Stimulated activated naive CD8-positive, alpha-beta T cell treated with anti-CD3 and anti-CD28 coated beads, Interleukin-15, Interleukin-2, amounts not matched to agents 100 U/mL and 50 U/mL, for 24 hours (primary cell): Measurements from ENCODE around the gene UMAD1.
"Not testable (repeated sequence)": the region's sequence is repeated elsewhere in the genome, so short reads cannot be mapped to it uniquely, and the experiment has no call there.

ENCODE experiments used
- ATAC-seq: fragments of 150-1000 bp; cut with Tn5 transposase; one replicate; pipeline ENCODE4 v1.10.0; 2021
- DNase-seq: peaks from one replicate; pipeline ENCODE4 v3.0.0; 2021

The UMAD1 gene

DNA sequence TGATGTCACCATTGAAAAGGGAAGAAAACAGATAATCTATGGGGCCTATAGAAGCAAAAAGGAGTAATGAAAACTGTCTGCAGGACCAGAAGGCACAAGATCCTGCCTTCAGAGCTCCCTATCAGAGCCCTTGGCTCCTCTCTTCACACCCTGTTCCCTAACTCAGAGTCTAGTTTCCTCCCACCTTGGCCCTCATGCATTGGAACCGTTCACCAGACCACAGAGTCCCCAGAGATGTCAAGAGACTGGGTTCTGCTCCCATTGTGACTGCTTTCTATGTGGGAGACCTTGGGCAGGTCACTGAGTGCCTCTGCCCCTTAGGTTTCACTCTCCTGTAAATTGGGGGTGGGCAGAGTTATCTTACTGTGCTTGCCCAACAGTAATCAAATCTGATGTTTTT is 158.0 kb downstream of the UMAD1 start:
- DNase-seq (no peak), ATAC-seq (no peak)

DNA sequence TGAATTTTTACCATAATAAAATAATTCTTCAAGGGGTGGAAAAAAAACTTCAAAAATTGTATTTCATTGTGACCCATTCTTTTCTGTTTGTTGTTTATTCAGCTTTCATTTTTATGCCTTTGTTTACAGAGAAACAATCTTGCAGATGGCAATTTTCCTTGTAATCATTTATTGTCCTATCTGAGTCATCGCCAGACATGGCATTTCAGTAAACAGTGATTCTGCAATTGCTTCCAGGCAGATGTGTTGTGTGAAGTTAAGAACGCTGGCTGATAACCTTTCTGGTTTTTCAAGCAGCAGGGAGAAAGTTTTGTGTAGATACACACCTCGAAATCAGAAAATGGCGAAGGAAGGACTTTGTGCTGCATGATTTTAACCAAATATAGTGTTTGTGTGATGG is 158.6 kb downstream of the UMAD1 start:
- no peak for DNase-seq
- ATAC-seq = no peak

DNA sequence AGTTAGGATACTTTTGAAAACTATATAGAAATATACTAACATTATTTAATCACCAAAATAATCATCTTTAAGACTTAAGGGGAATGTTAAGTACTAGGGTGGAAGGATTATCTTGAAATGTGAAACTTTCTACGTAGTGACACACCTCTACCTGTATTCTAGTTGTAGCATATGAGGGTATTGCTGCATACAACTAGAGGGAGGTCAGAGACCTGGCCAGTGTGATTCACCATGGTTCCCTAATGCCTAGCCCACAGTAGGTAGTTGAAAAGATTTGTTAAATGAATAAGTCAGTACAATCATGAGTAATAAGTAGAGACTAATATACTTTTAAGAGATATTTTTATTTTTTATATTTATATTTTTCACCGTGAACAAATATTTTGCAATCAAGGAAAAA is 162.0 kb downstream of the UMAD1 start:
- no peak for ATAC-seq
- DNase-seq = no peak

DNA sequence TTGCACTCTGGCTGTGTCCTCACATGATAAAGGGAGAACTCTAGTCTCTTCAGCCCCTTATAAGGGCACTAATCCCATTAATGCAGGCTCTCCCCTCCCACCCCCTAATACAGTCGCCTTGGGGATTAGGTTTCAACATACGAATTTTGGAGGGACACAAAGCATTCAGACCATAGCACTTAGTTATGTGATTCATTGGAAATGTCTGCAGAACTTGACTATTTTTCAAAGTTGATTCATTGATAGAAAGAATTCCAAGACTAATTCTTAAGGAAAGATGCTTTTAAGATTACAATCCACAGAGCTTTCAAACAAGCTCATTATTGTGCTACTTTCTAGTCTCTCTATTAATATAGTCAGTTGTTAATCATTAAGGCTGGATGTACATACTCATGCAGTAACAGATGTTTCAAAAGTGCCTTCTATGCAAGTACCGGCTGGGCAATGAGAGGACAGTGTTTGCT is 163.2 kb downstream of the UMAD1 start:
- ATAC-seq (no peak), DNase-seq (no peak)

DNA sequence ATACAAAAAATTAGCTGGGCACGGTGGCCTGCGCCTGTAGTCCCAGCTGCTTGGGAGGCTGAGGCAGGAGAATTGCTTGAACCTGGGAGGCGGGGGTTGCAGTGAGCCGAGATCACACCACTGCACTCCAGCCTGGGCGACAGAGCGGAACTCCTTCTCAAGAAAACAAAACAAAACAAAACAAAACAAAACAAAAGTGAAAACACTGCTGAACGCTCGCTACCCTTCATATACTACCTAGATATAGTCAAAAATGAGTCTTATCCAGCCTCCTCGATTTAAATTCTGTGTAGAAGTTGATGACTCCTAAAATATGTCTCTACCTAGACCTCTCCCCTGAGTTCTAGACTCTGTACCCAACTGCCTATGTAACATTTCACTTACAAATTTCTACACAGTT is 164.3 kb downstream of the UMAD1 start:
- DNase-seq, ATAC-seq: not testable (repeated sequence)

DNA sequence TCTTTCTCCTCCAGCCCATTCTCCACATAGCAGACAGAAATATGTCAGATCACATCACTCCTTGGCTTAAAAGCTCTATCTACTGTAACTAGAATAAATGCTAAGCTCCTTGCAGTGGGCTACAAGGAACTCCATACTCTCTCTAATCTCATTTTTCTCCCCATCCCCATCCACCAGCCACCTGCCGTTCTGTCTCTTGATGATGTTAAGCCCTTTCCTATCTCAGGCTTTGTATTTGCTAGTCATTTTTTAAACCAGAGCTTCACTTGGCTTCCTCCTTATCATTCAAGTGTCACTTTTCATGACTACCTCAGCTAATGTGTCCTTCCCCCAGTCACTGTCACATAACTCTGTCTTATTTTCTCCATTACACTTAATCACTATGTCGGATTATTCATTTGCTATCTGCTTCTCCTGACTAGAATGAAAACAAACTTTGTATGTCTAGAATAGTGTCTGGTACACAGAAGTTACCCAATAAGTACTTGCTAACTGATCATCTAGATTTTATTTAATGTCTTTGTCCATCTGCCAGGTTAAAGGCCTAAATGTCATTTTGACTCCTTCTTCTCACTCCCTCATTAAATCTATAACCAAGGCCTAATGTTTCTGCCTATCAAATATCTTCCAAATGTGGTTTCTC is 165.1 kb downstream of the UMAD1 start:
- DNase-seq (no peak), ATAC-seq (no peak)

DNA sequence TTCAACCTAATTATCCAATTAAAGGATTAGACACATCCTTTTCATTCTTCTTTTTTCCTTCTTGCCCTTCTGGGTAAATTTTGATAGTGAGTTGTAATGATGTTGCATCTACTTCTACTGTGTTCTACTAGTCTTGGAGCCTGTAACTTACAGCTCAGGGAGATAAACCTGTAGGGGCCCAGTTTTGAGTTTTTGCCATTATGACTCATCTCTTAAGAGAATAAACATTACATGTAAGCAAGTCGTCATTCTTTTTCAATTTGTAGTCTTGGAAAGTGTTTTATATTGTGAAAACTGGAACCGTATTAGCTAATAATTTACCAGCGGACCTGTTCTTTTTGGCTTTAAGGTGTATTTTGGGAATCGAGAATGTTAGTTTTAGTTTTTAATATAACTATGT is 167.6 kb downstream of the UMAD1 start:
- no peak for ATAC-seq
- DNase-seq = no peak

DNA sequence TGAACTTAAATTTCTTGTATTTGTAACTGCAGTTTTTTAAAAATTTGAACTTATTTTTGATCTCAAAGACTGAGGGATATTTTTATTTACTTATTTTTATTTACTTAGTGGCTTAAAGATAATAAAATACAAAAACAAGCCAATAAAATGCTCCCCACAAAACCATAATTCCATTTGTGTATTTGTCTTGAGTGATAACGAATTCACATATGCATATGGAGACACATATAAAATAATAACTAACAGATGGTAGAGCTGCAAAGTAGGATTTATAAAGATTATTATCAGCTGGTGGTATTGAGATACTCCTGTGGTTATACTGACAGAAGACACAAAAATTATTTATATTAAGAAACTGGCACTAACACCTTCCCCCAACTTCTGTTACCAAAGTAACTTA is 168.1 kb downstream of the UMAD1 start:
- ATAC-seq (no peak), DNase-seq (no peak)

DNA sequence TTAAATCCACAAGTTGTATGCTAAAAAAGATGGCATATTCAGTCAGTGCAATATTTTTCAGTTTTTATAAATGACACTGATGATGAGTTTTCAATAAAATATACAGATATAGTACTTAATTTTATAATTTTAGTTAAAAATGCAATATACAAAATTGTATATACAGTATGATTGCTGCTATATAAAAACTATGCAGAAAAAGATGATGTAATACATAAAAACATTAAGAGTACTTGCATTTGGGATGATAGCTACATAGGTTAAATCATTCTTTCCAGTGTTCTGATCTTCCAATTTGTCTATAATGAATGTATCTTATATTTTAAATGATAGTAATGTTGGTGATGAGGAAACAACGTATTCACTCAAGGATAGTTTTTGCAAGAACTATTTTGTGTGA is 169.8 kb downstream of the UMAD1 start:
- DNase-seq = no peak

DNA sequence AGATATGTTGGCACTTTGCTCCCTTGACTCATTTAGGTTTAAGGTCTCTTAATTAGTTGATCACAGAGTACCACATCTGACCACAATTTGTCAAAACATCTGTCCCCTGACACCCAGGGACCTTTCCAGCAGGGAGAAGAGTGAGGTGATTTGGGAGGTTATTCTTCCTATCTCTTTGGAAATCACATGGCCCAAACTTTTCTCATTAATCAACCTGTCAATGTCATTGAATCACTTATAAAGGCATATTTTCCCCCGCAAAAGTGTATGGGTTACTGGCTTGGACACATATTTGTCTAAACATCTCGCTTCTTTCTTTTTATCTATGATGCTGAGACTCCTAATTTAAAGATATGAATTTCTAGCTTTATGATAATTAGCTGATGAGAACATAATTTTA is 170.3 kb downstream of the UMAD1 start:
- ATAC-seq (no peak), DNase-seq (no peak)

More for the DNA sequence above, 169.8 kb downstream of the UMAD1 start:
- no peak for ATAC-seq

DNA sequence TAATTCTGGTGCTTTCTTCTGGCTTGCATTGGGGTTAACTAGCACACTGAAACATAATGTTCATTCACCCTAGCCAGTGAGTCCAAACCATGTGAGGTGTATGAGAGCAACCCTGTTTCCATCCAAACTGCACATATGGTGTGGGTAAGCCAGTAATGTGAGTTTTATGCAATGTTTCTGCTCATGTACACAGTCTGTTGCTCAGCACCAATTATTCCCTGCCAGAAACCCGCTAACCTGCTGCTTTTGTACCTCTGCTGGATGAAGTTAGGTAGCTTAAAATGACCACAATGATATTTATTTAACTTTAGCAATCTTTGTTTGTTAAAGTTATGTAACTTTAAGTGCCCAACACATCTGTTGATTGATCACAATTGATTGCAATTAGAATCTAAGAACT is 171.6 kb downstream of the UMAD1 start:
- no peak for DNase-seq
- no peak for ATAC-seq

DNA sequence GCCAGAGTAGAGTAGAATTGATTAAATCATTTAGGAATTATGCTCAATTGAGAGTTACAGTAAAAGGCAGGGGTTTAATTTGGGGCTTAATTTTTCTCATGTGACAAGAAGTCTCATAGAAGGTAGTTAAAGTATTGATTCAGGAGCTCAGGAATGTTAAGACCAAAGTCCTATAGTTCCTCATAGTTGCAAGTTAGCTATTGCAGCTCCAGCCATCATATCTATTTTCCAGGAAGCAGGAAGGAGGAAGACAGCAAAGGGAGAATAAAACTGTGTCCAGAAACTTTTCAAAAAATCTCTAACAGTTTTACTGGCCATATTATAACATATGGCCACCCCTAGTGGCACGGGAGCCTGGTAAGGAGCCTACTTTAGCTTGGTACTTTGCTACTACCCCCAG is 174.8 kb downstream of the UMAD1 start:
- ATAC-seq = no peak

DNA sequence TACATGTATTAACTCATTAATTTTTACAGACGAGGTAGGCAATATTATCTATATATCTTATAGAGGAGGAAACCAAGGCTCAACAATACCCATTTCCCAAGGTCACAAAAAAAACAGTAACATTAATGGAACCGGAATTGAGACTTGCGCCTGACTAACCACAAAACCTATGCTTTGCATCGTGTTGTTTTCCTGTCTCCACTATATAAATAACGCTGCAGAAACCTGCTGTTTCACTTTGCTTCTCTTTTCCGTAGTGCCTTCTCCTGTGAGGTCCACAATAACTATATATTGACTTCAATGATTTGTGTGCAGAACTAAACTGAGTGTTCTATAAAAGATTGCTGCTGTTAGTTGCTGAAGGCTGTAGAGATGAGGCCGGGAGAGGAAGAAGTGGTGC is 175.5 kb downstream of the UMAD1 start:
- DNase-seq (no peak), ATAC-seq (no peak)

More for the DNA sequence above, 174.8 kb downstream of the UMAD1 start:
- no peak for DNase-seq

DNA sequence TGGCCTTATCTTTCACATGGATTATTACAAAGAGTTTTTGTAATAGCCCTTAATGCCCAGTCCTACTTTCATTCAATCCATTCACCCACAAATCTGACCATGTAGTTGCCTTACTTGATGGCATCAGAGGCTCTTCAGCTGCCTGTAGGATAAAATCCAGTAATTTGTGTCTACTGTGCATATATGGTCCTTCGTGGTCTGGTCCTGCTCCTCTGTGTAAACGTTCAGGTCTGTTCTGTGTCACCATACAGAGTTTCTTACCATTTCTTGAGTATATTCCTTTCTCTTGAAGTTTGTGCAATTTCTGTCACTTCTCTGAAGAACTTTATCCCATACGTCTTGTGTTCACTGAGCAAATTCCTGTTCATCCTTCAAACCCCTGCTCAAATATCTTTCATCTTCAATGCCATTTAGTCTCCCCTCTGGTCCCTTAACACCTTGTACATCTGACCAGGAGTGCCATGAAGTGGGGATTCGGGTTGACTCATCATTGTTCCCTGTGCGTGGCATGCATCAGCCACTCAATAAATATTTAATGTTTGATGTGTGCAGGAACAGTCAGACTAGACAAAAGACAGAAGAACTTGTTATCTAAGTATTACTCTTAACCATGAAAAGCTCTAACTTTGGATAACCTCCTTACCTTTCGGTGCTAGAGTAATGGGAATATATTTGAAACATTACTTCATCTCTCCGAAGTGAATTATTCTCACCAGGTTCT is 176.4 kb downstream of the UMAD1 start:
- peak; percentile 59 for ATAC-seq
- no peak for DNase-seq

DNA sequence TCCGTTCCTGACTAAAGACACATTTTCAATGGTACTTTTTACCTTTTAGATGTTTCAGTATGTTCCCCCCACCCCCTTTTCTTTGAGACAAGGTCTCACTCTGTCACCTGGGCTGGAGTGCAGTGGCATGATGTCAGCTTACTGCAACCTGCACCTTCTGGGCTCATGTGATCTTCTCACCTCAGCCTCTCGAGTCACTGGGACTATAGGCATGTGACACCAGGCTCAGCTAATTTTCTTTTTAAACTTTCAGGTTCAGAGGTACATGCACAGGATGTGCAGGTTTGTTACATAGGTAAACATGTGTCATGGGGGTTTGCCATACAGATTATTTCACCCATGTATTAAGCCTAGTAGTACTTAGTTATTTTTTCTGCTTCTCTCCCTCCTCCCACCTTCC is 177.2 kb downstream of the UMAD1 start:
- DNase-seq = no peak
- no peak for ATAC-seq

DNA sequence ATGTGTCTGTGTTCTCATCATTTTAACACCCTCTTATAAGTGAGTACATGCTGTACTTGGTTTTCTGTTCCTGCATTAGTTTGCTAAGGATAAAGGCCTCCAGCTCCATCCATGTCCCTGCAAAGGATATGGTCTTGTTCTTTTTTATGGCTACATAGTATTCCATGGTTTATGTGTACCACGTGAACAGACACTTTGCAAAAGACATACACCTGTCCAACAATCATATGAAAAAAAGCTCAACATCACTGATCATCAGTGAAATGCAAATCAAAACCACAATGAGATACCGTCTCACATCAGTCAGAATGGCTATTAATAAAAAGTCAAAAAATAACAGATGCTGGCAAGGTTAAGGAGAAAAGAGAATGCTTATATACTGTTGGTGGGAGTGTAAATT is 177.6 kb downstream of the UMAD1 start:
- ATAC-seq, DNase-seq: not testable (repeated sequence)

DNA sequence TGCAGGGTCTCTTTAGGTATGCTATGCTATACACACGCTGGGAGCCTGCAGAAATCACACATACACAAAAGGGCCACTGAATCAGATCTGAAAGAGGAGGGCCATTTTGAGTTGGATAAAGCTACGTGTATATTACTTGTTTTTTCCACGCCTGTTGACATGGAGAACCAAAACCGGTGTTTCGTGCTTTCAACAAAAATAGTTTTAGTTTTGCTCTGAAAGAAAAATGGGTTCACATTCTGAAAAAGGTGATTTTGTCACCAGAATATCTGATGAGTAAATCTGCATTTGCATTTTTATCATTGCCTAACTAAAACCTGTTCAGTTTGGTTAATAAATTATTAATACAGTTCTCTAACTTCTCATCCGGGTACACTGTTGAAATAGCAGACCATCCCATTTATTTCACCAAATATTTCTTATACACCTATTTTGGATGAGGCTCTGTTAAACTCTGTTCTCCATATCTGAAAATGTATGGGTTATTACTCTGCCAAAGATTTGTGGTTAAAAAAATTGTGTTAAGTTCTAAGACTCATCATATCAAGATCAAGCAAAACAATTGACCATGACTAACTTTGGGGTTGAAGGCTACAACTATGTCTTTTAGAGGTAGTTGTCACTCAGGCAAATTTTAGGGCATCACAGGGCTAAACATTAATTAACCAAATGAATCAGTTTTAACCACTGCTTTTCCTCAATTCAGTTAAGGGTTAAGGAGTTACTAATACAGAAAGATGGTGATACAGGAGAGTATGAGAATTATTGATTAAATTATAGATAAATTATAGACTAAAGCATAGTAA is 179.1 kb downstream of the UMAD1 start:
- ATAC-seq = no peak
- DNase-seq = no peak

DNA sequence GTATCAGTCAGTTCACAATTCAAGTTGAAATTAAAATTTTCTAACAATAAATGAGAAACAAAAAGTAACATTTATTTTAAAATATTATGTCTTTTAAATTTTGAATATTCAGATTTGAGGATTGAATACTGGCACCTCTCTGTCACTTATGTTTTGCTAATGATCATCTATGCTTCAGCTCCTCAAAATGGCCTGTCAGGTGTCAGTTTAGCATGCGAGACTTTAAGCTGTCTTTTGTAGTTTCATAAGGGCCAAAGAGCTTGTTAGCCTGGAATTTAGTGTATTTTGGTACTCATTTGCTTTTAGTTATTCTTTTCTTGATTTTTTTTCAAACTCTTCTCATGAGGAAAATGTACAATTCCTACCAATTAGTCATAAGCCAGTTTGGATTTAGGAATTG is 179.9 kb downstream of the UMAD1 start:
- ATAC-seq (no peak), DNase-seq (no peak)

DNA sequence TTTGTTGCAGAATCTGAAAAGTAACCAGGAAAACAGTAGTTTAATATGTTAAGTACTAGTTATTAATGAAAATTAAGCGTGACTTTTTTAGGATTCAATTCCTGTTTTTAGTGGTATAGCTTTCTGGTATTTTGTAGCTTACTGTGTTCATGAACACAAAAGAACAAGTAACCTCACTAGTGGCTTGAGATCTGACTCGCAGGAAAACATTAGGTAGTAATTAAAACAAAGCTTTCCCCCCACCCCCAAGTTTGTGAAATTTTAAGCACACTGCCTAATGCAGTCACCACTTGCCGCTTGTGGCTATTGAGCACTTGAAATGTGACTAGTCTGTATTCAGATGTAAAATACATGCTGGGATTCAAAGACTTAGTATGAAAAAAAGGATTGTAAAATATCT is 180.4 kb downstream of the UMAD1 start:
- DNase-seq = no peak
- no peak for ATAC-seq

DNA sequence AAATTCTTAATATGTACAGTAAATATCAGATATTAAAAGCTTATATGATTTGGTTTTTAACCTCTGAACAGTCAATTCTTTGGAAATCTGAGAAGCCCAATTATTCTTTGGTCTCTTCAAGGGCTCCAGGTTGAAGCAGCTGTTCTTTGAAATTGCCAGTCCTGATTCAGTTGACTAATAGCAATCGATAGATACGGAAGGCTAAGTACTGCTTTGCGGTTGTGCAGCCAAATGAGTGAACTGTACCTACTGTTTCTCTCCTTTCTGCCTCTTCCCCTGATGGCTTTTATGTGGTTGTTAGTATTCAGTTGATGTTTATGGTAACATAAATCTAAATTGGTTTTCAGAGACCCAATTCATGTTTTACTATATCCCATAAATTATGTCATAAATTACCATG is 181.0 kb downstream of the UMAD1 start:
- DNase-seq (no peak), ATAC-seq (no peak)

DNA sequence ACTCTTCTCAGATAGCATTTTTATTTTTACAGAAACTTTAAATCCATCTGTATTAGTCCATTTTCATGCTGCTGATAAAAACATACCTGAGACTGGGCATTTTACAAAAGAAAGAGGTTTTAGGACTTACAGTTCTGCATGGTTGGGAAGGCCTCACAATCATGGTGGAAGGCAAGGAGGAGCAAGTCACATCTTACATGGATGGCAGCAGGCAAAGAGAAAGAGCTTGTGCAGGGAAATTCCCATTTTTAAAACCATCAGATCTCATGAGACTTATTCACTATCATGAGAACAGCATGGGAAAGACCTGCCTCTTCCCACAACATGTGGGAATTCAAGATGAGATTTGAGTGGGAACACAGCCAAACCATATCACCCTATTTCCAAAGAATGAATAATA is 184.7 kb downstream of the UMAD1 start:
- not testable (repeated sequence) for DNase-seq, ATAC-seq

DNA sequence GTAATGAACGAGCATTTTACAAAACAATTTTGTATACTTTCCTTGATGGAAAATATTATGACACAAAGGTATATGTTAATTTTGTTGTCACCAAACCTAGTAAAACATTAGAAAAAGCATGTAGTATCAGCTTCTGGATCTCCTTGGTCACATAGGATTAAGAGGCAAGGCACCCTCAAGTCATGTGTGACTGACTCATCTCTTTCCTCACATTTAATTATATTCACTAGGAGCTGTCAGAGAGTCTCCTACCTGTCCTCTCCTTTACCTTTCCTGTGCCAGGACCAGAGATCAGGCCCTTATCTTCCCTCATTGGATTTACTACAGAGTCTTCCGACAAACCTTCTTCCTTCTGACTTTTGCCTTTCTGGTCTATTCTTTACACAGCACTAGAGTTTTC is 189.1 kb downstream of the UMAD1 start:
- DNase-seq (no peak), ATAC-seq (no peak)
